Left lung (tissue), 10 donors: ENCODE data around the gene ACY1. TPM values are rescaled to one million over a fixed set of nuclear protein-coding genes. Genes with fewer than 3 reads are reported as not detected.

Source experiments
- ATAC-seq: fragments of 200-7000 bp; cut with Tn5 transposase; one replicate; pipeline ENCODE4 v1.9.1; 2020; ENCODE audit warnings: moderate library complexity
- DNase-seq, 4 donors: peaks; one replicate each; pipeline ENCODE4 v3.0.0-alpha.2; 2013 to 2020
- H3K27ac ChIP-seq, 2 donors: fragments of 200-600 bp; sonication (generic) in 1 of 2; one replicate each; pipeline versions ENCODE4 v1.5.0 to v1.8.0; 2020 to 2021
- H3K27me3 ChIP-seq, 2 donors: fragments of 200-600 bp; sonication (generic) in 1 of 2; one replicate each; pipeline versions ENCODE4 v1.5.0 to v1.8.0; 2020 to 2021
- H3K36me3 ChIP-seq, 2 donors: fragments of 200-600 bp; sonication (generic) in 1 of 2; one replicate each; pipeline versions ENCODE4 v1.5.0 to v1.8.0; 2020 to 2021
- H3K4me1 ChIP-seq, 2 donors: fragments of 200-600 bp; one replicate each; pipeline ENCODE4 v1.8.0; 2021
- H3K4me3 ChIP-seq, 2 donors: fragments of 200-600 bp; sonication (generic) in 1 of 2; one replicate each; pipeline versions ENCODE4 v1.5.0 to v1.8.0; 2020 to 2021; ENCODE audit warnings: mild to moderate bottlenecking in 1 of 2
- H3K9me3 ChIP-seq, 2 donors: fragments of 200-600 bp; sonication (generic) in 1 of 2; one replicate each; pipeline versions ENCODE4 v1.5.0 to v1.8.0; 2020 to 2021
- intact Hi-C, 2 donors: fragments of 100-400 bp; cut with DNase I; formaldehyde crosslinking; loops; one replicate each; pipeline versions ENCODE4 v1.11.2 to v1.14.2; 2022
- polyA plus RNA-seq, 6 donors: library from polyadenylated mRNA; unstranded; fragments of 120-200 nt; gene quantifications; one replicate each; pipeline ENCODE4 v1.2.1, GENCODE V29; 2013; ENCODE audit not compliant: insufficient read length in 6 of 6
- total RNA-seq, 2 donors: library from RNA; stranded (reverse); fragmentation: NEBNext Ultra II Directional; extraction: Animal tissue kit (Norgen Biotek cat#: 25700); gene quantifications; one replicate each; pipeline ENCODE4 v1.2.1, GENCODE V29; 2021
- TF ChIP-seq, protein P1 (sequence below), 2 donors: fragments of 200-600 bp; sonication (generic) in 1 of 2; IDR thresholded peaks; one replicate each; pipeline versions ENCODE4 v1.5.0 to v1.8.0; 2021; ENCODE audit warnings: antibody characterized with exemption in 2 of 2
- donor health status: DM: no; HTN: yes; CAD: no.
- donor health status: DM: no; HTN: no; CAD: no.

Gene ACY1
- total and polyA plus RNA-seq, 8 donors: 29.6 to 42.8 (median 36.9) TPM

DNA sequence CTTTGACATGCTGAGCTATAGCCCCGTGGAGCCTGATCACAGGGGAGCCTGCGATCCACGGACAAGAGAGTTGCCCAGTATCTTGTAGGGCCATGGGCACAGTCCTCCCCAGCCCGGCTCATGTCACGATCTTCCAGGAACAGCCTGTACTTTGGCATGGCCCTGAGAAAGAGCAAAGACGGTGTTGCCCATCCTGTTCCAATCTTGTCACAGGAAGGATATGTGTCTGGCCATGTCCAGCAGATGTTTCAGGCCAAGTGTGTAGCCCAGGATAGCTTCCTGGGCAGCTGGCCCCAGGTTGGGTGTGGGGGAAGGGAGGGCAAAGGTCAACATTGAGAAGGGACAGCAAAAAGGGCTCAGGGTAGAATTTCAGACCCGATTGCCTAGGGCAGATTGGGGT, 29.4 kb downstream of the ACY1 start:
- H3K36me3 ChIP-seq: no peaks in the 10 kb centered on the region
- ATAC-seq (no peak), DNase-seq (no peak)
- H3K27me3 ChIP-seq: no peaks in the 10 kb centered on the region
- no peak overlapping the region for H3K4me3 ChIP-seq
- H3K9me3 ChIP-seq: no peaks in the 10 kb centered on the region
- H3K27ac ChIP-seq: peak overlapping the region in 1 of 2 donors; percentile 28
- TF ChIP-seq, protein P1, sequence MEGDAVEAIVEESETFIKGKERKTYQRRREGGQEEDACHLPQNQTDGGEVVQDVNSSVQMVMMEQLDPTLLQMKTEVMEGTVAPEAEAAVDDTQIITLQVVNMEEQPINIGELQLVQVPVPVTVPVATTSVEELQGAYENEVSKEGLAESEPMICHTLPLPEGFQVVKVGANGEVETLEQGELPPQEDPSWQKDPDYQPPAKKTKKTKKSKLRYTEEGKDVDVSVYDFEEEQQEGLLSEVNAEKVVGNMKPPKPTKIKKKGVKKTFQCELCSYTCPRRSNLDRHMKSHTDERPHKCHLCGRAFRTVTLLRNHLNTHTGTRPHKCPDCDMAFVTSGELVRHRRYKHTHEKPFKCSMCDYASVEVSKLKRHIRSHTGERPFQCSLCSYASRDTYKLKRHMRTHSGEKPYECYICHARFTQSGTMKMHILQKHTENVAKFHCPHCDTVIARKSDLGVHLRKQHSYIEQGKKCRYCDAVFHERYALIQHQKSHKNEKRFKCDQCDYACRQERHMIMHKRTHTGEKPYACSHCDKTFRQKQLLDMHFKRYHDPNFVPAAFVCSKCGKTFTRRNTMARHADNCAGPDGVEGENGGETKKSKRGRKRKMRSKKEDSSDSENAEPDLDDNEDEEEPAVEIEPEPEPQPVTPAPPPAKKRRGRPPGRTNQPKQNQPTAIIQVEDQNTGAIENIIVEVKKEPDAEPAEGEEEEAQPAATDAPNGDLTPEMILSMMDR (IDR thresholded peaks at IDR 0.05): no peak
- intact Hi-C loops: no loop called here
- no peaks in the 10 kb centered on the region for H3K4me1 ChIP-seq

DNA sequence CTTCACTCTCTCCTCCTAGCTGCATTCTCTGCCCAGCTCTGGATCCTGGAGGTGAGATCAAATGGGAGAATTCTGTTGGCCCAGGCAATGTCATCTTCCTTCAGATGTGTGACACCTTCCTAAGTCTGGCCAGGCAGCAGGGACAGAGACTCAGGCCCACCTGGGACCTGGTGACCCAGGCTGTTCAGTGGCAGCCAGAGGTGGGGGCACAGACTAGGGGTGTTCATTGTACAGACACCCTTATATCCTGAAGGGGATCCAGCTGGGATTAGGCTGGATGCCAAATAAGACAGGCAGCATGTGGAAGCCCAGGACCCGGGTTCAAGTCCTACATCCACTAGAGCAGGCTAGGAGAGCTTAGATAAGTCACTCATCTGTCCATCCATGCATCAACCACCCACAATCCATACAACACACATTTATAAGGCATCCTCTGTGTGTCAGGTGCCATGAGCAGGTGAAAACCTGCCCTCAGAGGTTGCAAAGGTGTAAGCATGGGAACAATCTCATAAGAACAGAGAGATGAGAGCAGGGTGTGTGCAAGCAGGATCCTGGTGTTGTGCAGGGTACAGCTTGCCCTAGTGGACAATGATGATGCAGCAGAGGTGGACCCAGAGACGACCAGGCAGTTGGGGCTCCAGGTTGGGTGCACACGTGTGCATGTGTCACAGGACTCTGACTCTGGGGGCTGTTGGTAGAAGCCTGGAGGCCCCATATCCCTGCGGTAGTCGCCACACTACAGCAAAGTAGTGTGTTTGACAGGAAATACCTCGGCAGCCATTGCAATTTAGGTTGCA, 30.7 kb downstream of the ACY1 start:
- TF ChIP-seq, protein P1 (IDR thresholded peaks at IDR 0.05): no peak
- no peak for DNase-seq
- no peak for ATAC-seq
- Histone ChIP-seq H3K27ac (no peak overlapping the region), H3K27me3 (no peaks in the 10 kb centered on the region), H3K4me3 (no peak overlapping the region), H3K4me1 (no peaks in the 10 kb centered on the region), H3K36me3 (no peaks in the 10 kb centered on the region), H3K9me3 (no peaks in the 10 kb centered on the region)
- intact Hi-C loops: no loop called here

DNA sequence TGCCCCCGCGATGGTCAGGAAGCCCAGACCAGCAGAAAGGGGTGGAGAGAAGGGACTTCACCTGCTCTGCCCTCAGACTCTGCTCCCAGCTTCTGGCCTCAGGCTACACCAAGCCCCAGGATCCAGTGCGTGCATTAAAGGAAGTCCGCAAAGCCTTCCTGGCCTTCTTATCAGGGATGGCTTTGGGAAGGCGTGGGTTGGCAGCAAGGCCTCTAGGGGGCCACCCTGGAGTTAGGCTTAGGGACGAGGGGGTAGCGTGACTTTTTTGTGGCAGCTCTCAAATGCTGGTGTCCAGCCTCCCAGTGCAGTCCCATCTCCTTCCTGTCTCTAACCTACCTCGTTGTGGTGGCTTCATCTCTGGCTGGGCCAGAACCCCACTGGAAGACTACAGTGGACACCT, 31.3 kb downstream of the ACY1 start:
- Histone ChIP-seq H3K4me3 (no peak overlapping the region), H3K27ac (no peak overlapping the region), H3K36me3 (no peaks in the 10 kb centered on the region), H3K27me3 (no peaks in the 10 kb centered on the region), H3K9me3 (no peaks in the 10 kb centered on the region), H3K4me1 (no peaks in the 10 kb centered on the region)
- DNase-seq: no peak
- ATAC-seq: no peak
- TF ChIP-seq, protein P1 (IDR thresholded peaks at IDR 0.05): no peak
- intact Hi-C loops: no loop called here

DNA sequence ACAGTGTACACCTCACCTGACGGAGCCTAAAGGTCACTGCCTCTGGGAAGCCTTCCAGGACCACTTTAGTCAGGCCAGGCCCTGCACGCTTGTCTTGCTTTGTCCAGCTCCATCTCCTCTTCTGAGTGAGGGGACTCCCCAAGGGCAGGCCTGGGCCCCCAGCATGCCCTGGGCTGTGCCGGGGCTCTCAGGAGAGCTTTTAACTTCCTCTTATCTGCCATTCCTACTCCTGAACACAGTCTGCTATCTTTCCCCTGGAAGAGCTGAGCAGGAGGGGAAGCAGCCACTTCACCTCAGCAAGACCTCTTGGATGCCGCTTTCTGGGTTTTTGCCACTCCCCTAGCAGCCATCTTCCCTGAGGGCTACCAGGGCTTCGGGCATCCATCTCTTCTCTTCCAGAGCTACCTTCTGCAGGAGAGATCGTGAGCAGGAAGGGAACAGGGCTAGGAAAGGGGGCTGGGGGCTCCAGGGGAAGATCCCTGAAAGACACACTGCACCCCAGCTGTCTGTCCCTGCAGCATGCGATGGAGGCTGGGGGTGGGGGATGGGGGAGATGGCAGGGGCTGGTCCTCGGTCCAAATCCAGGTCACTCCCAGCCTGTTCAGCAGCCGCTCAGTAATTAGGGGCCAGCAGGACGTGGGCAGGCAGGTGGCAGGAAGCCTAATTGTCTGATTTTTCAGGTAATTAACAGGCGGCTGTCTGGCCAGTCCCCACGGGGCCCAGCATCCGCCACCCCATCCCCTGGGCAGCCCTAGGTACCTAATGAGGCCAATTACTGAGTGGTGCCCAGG, 32.3 kb downstream of the ACY1 start:
- Histone ChIP-seq H3K36me3 (no peaks in the 10 kb centered on the region), H3K9me3 (no peaks in the 10 kb centered on the region), H3K27ac (no peak overlapping the region), H3K4me1 (no peaks in the 10 kb centered on the region), H3K4me3 (no peak overlapping the region), H3K27me3 (no peaks in the 10 kb centered on the region)
- intact Hi-C loops: no loop called here
- TF ChIP-seq, protein P1 (IDR thresholded peaks at IDR 0.05): no peak
- ATAC-seq (no peak), DNase-seq (no peak)

DNA sequence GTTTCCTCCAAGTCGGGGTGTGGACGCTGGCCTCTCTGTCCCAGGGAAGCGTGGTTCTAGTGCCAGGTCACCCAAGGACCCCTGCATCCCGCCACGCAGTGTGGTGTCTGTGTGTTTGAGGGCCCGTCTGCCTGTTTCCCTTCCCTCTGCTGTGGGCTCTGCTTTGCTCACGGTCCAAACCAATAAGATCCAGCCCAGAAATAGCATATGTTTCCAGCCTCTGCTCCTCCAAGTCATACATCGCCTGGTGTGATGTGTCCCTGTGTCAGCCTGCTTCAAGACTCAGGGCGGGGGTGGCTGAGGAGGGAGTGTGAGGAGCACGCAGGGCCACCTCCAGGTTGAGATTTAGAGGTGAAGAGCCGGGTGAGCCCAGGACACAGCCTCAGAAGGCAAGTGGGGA, 34.3 kb downstream of the ACY1 start:
- ATAC-seq (no peak), DNase-seq (peak in 1 of 4 donors; percentile 53)
- intact Hi-C loops: no loop called here
- H3K27me3 ChIP-seq: no peaks in the 10 kb centered on the region
- no peaks in the 10 kb centered on the region for H3K36me3 ChIP-seq
- TF ChIP-seq, protein P1 (IDR thresholded peaks at IDR 0.05): no peak
- H3K27ac ChIP-seq: no peak overlapping the region
- no peak overlapping the region for H3K4me3 ChIP-seq
- H3K9me3 ChIP-seq: no peaks in the 10 kb centered on the region
- H3K4me1 ChIP-seq: peaks cover 0 to 10% of the 10 kb centered on the region in 2 donors
